GM18499 (cell line): ENCODE data around the gene NSMCE3.

Experiments
- ATAC-seq: cut with Tn5 transposase; IDR thresholded peaks from one replicate; pipeline ENCODE4 v1.9.1; 2021; ENCODE audit warnings: moderate number of reproducible peaks; ENCODE audit not compliant: insufficient read depth, unreplicated experiment

Gene NSMCE3

DNA sequence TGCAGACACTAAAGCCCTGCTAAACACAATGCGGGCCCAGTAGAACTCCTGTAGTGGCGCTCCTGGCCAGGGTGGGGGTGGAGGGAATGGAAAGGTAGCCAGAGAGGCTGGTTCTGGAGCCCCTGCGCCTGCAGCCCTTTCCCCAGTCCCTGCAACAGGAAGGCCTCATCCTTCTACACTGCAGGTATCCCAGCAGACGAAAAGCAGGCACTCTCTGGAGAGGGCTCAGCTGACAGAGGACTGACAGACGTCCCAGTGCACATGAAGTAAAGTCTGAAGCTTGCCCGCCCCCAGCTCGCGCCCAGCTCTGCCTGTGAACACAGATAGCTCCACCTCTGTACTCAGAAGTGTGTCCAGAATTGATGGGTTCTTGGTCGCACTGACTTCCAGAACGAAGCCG is 46.0 kb downstream of the NSMCE3 start:
- no peak for ATAC-seq

DNA sequence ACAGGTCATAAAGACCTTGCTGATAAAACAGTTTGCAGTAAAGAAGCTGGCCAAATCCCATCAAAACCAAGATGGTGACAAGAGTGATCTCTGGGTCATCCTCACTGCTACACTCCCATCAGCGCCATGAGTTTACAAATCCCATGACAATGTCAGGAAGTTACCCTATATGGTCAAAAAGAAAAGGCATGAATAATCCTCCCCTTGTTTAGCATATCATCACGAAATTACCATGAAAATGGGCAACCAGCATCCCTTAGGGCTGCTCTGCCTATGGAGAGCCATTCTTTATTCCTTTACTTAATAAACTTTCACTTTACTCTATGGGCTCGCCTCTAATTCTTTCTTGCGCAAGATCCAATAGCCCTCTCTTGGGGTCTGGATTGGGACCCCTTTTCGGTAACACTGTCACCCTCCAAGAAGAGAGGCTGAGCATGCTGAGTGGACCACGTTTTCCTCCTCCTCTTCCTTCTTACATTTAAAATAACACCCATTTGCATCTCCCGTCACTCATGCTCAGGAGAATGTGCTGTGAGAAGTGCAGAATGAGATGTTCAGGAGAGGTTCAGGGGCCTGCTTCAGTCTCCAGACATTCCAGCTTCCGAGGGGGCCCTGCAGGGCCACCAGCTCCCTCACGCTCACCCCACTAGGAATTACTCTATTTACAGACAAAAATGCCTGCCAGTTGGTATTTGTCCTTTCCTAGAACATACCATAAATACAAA is 47.3 kb downstream of the NSMCE3 start:
- no peak for ATAC-seq

DNA sequence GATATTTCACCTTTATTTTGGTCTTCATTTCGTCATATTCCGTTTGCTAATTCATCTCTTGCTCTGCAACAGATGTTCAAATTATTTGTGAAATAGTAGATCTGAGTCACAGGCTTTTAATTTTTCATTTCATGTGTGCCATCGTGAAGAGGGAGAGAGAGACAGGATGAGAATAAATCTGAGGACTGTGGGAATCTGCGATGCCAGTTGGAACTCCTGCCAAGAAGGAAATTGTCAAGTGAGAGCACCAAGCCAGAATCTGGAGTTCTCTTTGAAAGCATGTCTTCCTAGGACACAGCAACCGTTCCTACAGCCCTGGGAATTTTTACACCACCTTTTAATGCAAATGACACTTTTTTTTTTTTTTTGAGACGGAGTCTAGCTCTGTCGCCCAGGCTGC is 48.8 kb downstream of the NSMCE3 start:
- no peak for ATAC-seq

DNA sequence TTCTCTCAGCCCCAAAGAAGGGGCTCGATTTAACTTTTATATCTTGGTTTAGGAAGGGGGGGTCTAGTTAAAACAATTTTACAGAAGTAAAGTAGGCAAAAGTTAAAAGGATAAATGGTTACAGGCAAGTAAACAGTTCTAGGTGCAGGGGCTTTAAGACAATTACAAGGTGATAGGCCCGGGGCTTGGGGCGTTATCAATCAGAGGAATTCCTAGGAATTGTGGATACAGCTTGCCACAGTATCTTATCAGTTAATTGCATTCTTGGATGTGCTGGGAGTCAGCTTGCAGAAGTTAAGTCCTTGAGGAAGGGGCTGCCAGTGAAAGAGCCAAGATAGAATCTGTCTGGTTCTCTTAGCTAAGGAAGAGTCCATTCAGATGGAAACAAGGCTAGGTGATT is 52.7 kb downstream of the NSMCE3 start:
- ATAC-seq = no peak
